Stimulated activated naive CD8-positive, alpha-beta T cell treated with anti-CD3 and anti-CD28 coated beads, Interleukin-15, Interleukin-2, amounts not matched to agents 100 ng/mL and 50 ng/mL, for 24 hours (primary cell): ENCODE results near the gene CCM2L.

Experiments
- H3K27ac Mint-ChIP-seq: one replicate; pipeline ENCODE4 v1.8.0; 2021; ENCODE audit warnings: mild to moderate bottlenecking, mixed read lengths
- H3K27me3 Mint-ChIP-seq: one replicate; pipeline ENCODE4 v1.8.0; 2021; ENCODE audit warnings: mixed read lengths
- H3K36me3 Mint-ChIP-seq: one replicate; pipeline ENCODE4 v1.8.0; 2021; ENCODE audit warnings: low read depth, mixed read lengths
- H3K4me1 Mint-ChIP-seq: one replicate; pipeline ENCODE4 v1.8.0; 2021; ENCODE audit warnings: low read depth, mixed read lengths
- H3K4me3 Mint-ChIP-seq: one replicate; pipeline ENCODE4 v1.8.0; 2021; ENCODE audit warnings: mild to moderate bottlenecking, mixed read lengths
- H3K9me3 Mint-ChIP-seq: one replicate; pipeline ENCODE4 v1.8.0; 2021; ENCODE audit warnings: mixed read lengths

Gene CCM2L

GRCh38 chr20:32071395-32072167, 61.3 kb downstream of the CCM2L start:
- H3K4me1 Mint-ChIP-seq = peaks cover 11% of the 10 kb centered on the region
- no peaks in the 10 kb centered on the region for H3K9me3 Mint-ChIP-seq
- H3K27ac Mint-ChIP-seq = no peak overlapping the region
- no peaks in the 10 kb centered on the region for H3K36me3 Mint-ChIP-seq
- H3K4me3 Mint-ChIP-seq = no peak overlapping the region
- no peaks in the 10 kb centered on the region for H3K27me3 Mint-ChIP-seq

- H3K4me1 Mint-ChIP-seq = peaks cover 11% of the 10 kb centered on the region
- no peak overlapping the region for H3K27ac Mint-ChIP-seq
- H3K36me3 Mint-ChIP-seq = no peaks in the 10 kb centered on the region
- no peaks in the 10 kb centered on the region for H3K9me3 Mint-ChIP-seq
- H3K27me3 Mint-ChIP-seq = peaks cover 2% of the 10 kb centered on the region
- no peak overlapping the region for H3K4me3 Mint-ChIP-seq
These were observed 62.0 kb downstream of the CCM2L start for GRCh38 chr20:32072168-32072750.

- no peak overlapping the region for H3K4me3 Mint-ChIP-seq
- H3K27ac Mint-ChIP-seq = no peak overlapping the region
- no peaks in the 10 kb centered on the region for H3K9me3 Mint-ChIP-seq
- peaks cover 2% of the 10 kb centered on the region for H3K4me1 Mint-ChIP-seq
- peaks cover 4% of the 10 kb centered on the region for H3K27me3 Mint-ChIP-seq
- H3K36me3 Mint-ChIP-seq = no peaks in the 10 kb centered on the region
These were observed 65.3 kb downstream of the CCM2L start for GRCh38 chr20:32075534-32075933.

GRCh38 chr20:32077190-32077589, 67.0 kb downstream of the CCM2L start:
- H3K27ac Mint-ChIP-seq = no peak overlapping the region
- no peaks in the 10 kb centered on the region for H3K36me3 Mint-ChIP-seq
- H3K9me3 Mint-ChIP-seq = no peaks in the 10 kb centered on the region
- H3K4me1 Mint-ChIP-seq = no peaks in the 10 kb centered on the region
- H3K27me3 Mint-ChIP-seq = peaks cover 4% of the 10 kb centered on the region
- H3K4me3 Mint-ChIP-seq = no peak overlapping the region

- Mint-ChIP-seq H3K9me3 (no peaks in the 10 kb centered on the region), H3K27me3 (peaks cover 9% of the 10 kb centered on the region), H3K4me1 (no peaks in the 10 kb centered on the region), H3K36me3 (no peaks in the 10 kb centered on the region), H3K4me3 (no peak overlapping the region), H3K27ac (no peak overlapping the region)
These were observed 68.1 kb downstream of the CCM2L start for GRCh38 chr20:32078322-32078721.

GRCh38 chr20:32078791-32079190, 68.6 kb downstream of the CCM2L start:
- Mint-ChIP-seq H3K4me3 (no peak overlapping the region), H3K27me3 (peaks cover 11% of the 10 kb centered on the region), H3K4me1 (no peaks in the 10 kb centered on the region), H3K9me3 (no peaks in the 10 kb centered on the region), H3K36me3 (no peaks in the 10 kb centered on the region), H3K27ac (no peak overlapping the region)

- H3K4me1 Mint-ChIP-seq = no peaks in the 10 kb centered on the region
- peaks cover 12% of the 10 kb centered on the region for H3K27me3 Mint-ChIP-seq
- no peaks in the 10 kb centered on the region for H3K9me3 Mint-ChIP-seq
- H3K4me3 Mint-ChIP-seq = no peak overlapping the region
- H3K27ac Mint-ChIP-seq = no peak overlapping the region
- H3K36me3 Mint-ChIP-seq = no peaks in the 10 kb centered on the region
These were observed 69.4 kb downstream of the CCM2L start for GRCh38 chr20:32079655-32080109.

- no peaks in the 10 kb centered on the region for H3K4me1 Mint-ChIP-seq
- no peaks in the 10 kb centered on the region for H3K9me3 Mint-ChIP-seq
- no peaks in the 10 kb centered on the region for H3K36me3 Mint-ChIP-seq
- no peak overlapping the region for H3K27ac Mint-ChIP-seq
- peaks cover 14% of the 10 kb centered on the region for H3K27me3 Mint-ChIP-seq
- H3K4me3 Mint-ChIP-seq = no peak overlapping the region
These were observed 70.5 kb downstream of the CCM2L start for GRCh38 chr20:32080783-32081182.
